Measurements from ENCODE around the gene OTOS. TPM values are rescaled to one million over a fixed set of nuclear protein-coding genes. Genes with fewer than 3 reads are reported as not detected.

The OTOS gene
- total RNA-seq, 1 experiment from 2014 or later: not detected

- Mint-ChIP-seq H3K27ac (ENCODE audit: unreplicated experiment) (no peak overlapping the region), H3K4me3 (ENCODE audit: low read depth, unreplicated experiment) (no peak overlapping the region), H3K36me3 (ENCODE audit: insufficient read depth, unreplicated experiment) (peaks cover 4% of the 10 kb centered on the region), H3K4me1 (ENCODE audit: low read depth, unreplicated experiment) (no peaks in the 10 kb centered on the region), H3K27me3 (ENCODE audit: unreplicated experiment) (peaks cover 89% of the 10 kb centered on the region), H3K9me3 (ENCODE audit: low read depth, unreplicated experiment) (no peaks in the 10 kb centered on the region)
- no TSS peak for BruUV-seq (replicated peaks)
- CTCF ChIA-PET: no interaction called here
- TF ChIP-seq, protein P1, sequence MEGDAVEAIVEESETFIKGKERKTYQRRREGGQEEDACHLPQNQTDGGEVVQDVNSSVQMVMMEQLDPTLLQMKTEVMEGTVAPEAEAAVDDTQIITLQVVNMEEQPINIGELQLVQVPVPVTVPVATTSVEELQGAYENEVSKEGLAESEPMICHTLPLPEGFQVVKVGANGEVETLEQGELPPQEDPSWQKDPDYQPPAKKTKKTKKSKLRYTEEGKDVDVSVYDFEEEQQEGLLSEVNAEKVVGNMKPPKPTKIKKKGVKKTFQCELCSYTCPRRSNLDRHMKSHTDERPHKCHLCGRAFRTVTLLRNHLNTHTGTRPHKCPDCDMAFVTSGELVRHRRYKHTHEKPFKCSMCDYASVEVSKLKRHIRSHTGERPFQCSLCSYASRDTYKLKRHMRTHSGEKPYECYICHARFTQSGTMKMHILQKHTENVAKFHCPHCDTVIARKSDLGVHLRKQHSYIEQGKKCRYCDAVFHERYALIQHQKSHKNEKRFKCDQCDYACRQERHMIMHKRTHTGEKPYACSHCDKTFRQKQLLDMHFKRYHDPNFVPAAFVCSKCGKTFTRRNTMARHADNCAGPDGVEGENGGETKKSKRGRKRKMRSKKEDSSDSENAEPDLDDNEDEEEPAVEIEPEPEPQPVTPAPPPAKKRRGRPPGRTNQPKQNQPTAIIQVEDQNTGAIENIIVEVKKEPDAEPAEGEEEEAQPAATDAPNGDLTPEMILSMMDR (IDR thresholded peaks at IDR 0.05; ENCODE audit: unreplicated experiment): no peak
- intact Hi-C loops (cut with micrococcal nuclease; ENCODE audit: unreplicated experiment): no loop called here
- DNase-seq: no peak
These were observed 24.1 kb upstream of the OTOS start for GRCh38 chr2:240164586-240164985.

DNA sequence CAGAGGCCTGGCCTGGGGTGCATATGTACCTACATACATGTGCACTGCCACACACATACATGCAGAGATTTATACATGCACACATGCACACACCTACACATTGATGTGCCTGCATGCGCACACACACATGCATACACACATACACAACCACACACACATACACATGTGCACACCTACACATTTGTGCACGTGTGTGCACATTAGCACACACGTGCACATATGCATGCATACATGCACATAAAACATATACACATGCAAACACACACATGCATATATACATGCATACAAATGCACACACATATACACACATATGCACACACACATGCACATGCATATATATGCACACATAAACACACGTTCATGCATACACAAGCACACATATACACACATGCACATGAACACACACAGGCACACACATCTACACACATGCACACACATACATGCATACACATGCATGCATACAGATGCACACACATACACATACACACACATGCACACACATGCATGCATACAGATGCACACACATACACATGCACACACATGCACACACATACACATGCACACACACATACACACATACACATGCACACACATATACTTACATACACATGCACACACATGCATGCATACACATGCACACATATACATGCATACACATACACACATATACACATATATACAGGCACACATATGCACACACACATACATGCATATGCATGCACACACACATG, 23.6 kb upstream of the OTOS start:
- CTCF ChIA-PET: no interaction called here
- no peak overlapping the region for H3K4me3 Mint-ChIP-seq (ENCODE audit: low read depth, unreplicated experiment)
- intact Hi-C loops (cut with micrococcal nuclease; ENCODE audit: unreplicated experiment): no loop called here
- peaks cover 4% of the 10 kb centered on the region for H3K36me3 Mint-ChIP-seq (ENCODE audit: insufficient read depth, unreplicated experiment)
- no peak for DNase-seq
- no peaks in the 10 kb centered on the region for H3K9me3 Mint-ChIP-seq (ENCODE audit: low read depth, unreplicated experiment)
- TF ChIP-seq, protein P1 (IDR thresholded peaks at IDR 0.05; ENCODE audit: unreplicated experiment): no peak
- H3K27me3 Mint-ChIP-seq (ENCODE audit: unreplicated experiment): peaks cover 85% of the 10 kb centered on the region
- BruUV-seq (replicated peaks): no TSS peak
- no peak overlapping the region for H3K27ac Mint-ChIP-seq (ENCODE audit: unreplicated experiment)
- no peaks in the 10 kb centered on the region for H3K4me1 Mint-ChIP-seq (ENCODE audit: low read depth, unreplicated experiment)

DNA sequence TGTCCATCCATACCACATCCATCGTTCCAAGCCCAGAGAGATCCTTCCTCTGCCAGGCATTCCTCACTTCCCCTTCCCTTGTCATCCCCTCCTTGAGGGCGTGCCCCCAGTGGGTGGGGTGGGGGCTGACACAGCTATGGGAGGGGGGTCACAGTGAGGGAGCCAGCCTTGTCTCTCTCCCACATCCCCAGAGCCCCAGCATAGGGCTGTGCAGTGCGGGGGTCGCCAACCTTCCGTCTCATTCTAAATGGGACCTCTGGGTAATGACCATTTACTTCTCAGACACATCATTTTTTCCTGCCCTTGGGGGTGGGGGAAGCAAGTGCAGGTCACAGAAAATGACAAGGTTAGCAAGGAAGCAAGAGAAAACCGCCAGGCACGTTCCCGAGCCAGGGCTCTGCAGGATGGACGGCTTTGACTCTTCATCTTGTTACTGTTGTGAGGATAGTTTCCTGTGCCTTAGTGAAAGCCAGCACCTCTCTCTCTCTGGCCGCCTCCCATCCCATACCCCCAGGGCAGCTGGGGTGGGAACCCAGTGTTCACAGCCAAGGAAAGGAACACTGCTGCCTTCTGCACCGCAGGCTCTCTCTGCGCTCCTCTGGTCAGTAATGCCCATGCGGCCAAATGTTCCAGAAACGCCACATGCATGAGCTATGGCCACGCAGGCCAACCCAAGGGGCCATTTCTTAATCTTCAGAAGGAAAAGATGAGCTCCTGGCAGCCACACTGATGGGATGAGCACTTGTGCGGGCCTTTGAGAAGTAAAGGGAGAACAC, 22.7 kb upstream of the OTOS start:
- DNase-seq: no peak
- BruUV-seq (replicated peaks): no TSS peak
- H3K4me1 Mint-ChIP-seq (ENCODE audit: low read depth, unreplicated experiment): no peaks in the 10 kb centered on the region
- CTCF ChIA-PET: interaction anchor here (0.6 kb wide), 1 partner anchor 179 kb away, joined by 3 read pairs; no protein-coding TSS in a partner anchor
- no peak overlapping the region for H3K4me3 Mint-ChIP-seq (ENCODE audit: low read depth, unreplicated experiment)
- peaks cover 4% of the 10 kb centered on the region for H3K36me3 Mint-ChIP-seq (ENCODE audit: insufficient read depth, unreplicated experiment)
- intact Hi-C loops (cut with micrococcal nuclease; ENCODE audit: unreplicated experiment): no loop called here
- TF ChIP-seq, protein P1 (IDR thresholded peaks at IDR 0.05; ENCODE audit: unreplicated experiment): no peak
- no peaks in the 10 kb centered on the region for H3K9me3 Mint-ChIP-seq (ENCODE audit: low read depth, unreplicated experiment)
- H3K27ac Mint-ChIP-seq (ENCODE audit: unreplicated experiment): no peak overlapping the region
- H3K27me3 Mint-ChIP-seq (ENCODE audit: unreplicated experiment): peaks cover 83% of the 10 kb centered on the region

DNA sequence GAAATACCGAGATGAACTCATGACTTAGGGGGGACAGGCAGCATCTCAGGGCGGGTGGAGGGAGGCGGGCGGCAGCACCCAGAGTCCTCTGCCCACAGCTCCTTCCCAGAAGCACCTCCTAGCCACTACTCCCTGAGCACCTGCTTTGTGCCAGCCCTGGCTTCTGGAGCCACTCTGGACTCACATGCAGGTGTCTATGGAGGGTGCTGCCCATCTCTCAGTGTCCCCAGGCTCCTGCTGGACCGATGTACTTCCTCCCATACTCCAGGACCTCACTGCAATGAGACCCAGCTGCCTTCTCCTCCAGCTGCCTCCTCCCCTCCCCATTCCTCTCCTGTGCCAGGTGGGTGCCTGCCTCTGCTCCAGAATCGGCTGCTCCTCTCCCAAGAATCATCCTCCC, 22.1 kb upstream of the OTOS start:
- TF ChIP-seq, protein P1 (IDR thresholded peaks at IDR 0.05; ENCODE audit: unreplicated experiment): no peak
- no peaks in the 10 kb centered on the region for H3K9me3 Mint-ChIP-seq (ENCODE audit: low read depth, unreplicated experiment)
- BruUV-seq (replicated peaks): no TSS peak
- no peak overlapping the region for H3K27ac Mint-ChIP-seq (ENCODE audit: unreplicated experiment)
- CTCF ChIA-PET: interaction anchor here (0.6 kb wide), 1 partner anchor 180 kb away, joined by 3 read pairs; no protein-coding TSS in a partner anchor
- peaks cover 4% of the 10 kb centered on the region for H3K36me3 Mint-ChIP-seq (ENCODE audit: insufficient read depth, unreplicated experiment)
- H3K4me1 Mint-ChIP-seq (ENCODE audit: low read depth, unreplicated experiment): no peaks in the 10 kb centered on the region
- no peak for DNase-seq
- peaks cover 77% of the 10 kb centered on the region for H3K27me3 Mint-ChIP-seq (ENCODE audit: unreplicated experiment)
- intact Hi-C loops (cut with micrococcal nuclease; ENCODE audit: unreplicated experiment): no loop called here
- H3K4me3 Mint-ChIP-seq (ENCODE audit: low read depth, unreplicated experiment): no peak overlapping the region

Data from Calu3 (cell line).